MM.1S (cell line): Measurements from ENCODE around the gene EFNA5.

Experiments
- CTCF ChIP-seq: fragments of 300-600 bp; sonication (generic); IDR thresholded peaks from 2 replicates; pipeline ENCODE4 v1.5.1; 2016; ENCODE audit warnings: antibody characterized with exemption, low read length, mixed read lengths
- EZH2 ChIP-seq: fragments of 300-600 bp; sonication (generic); optimal IDR thresholded peaks from 2 replicates; pipeline ENCODE3; 2017; ENCODE audit warnings: low read depth, mild to moderate bottlenecking, antibody characterized with exemption, low read length, mixed read lengths
- EZH2phosphoT487 ChIP-seq: fragments of 300-600 bp; sonication (generic); IDR thresholded peaks from 2 replicates; pipeline ENCODE4 v1.6.1; 2018; ENCODE audit warnings: antibody characterized with exemption, low read length

GRCh38 chr5:107456281-107456715 is 214.4 kb downstream of the EFNA5 start:
- TF ChIP-seq EZH2, result no peak
- no peak for TF ChIP-seq CTCF
- TF ChIP-seq EZH2phosphoT487, result no peak
